ENCODE data around the gene COL17A1. TPM values are rescaled to one million over a fixed set of nuclear protein-coding genes. Genes with fewer than 3 reads are reported as not detected.

Gene COL17A1
- total RNA-seq, 1 experiment from 2014 or later = 3.5 TPM

GRCh38 chr10:104016661-104017060 lies 69.0 kb downstream of the COL17A1 start:
- Histone ChIP-seq H3K4me1 (ENCODE audit: control insufficient read depth in 1 of 2, insufficient read depth in 2 of 2, low read length in 2 of 2) (peaks cover 7 to 34% of the 10 kb centered on the region in 2 experiments; a peak in 3 of 4 replicates), H3K27me3 (ENCODE audit: insufficient read depth, low read length) (no peaks in the 10 kb centered on the region), H3K4me2 (ENCODE audit: low read length) (peak overlapping the region; percentile 6; the same call in 1 of the 2 replicates), H3K9me2 (ENCODE audit: insufficient read depth) (no peaks in the 10 kb centered on the region), H3K9ac (ENCODE audit: low read length) (no peak overlapping the region), H3K36me3 (ENCODE audit: control insufficient read depth in 1 of 2, insufficient read depth in 2 of 2, low read length in 2 of 2) (peaks cover 33 to 57% of the 10 kb centered on the region in 2 experiments), H3K9me3 (ENCODE audit: control insufficient read depth in 1 of 2, insufficient read depth in 1 of 2, low read depth in 1 of 2, low read length in 2 of 2) (no peaks in the 10 kb centered on the region), H4K20me1 (ENCODE audit: insufficient read depth) (no peaks in the 10 kb centered on the region; the same call in 1 of the 2 replicates), H2AFZ (ENCODE audit: low read depth, low read length, poor library complexity, severe bottlenecking) (no peak overlapping the region), H3K4me3 (replicated peaks in 1 of 2; ENCODE audit: low read depth in 1 of 2, low read length in 2 of 2) (no peak overlapping the region), H3K79me2 (ENCODE audit: insufficient read depth, low read length) (peaks cover 5% of the 10 kb centered on the region; the same call in 1 of the 2 replicates), H3K27ac (ENCODE audit: low read depth, low read length) (no peak overlapping the region)
- CTCF ChIA-PET = no interaction called here
- POLR2A ChIA-PET = no interaction called here
- 0 out of 2 replicates have a peak, but pooled peaks have one; percentile 28 for ATAC-seq
- intact Hi-C loops (cut with micrococcal nuclease) = loop anchor here (5.0 kb wide), 1 partner anchor 129 kb away; no protein-coding TSS in a partner anchor
- no TSS peak for BruUV-seq (replicated peaks)
- RAD21 ChIA-PET (ENCODE audit: low non-redundant PET in 1 of 2, low total read pairs in 2 of 2, uncharacterized antibody in 2 of 2, unreplicated experiment in 2 of 2) = no interaction called here
- TF ChIP-seq MAX (IDR thresholded peaks at IDR 0.05) (no peak), EZH2 (IDR thresholded peaks at IDR 0.05) (no peak), ATF3 (IDR thresholded peaks at IDR 0.05) (no peak), CTCF (IDR thresholded peaks at IDR 0.05 in 2 of 3, conservative IDR thresholded peaks at IDR 0.05 in 1 of 3; ENCODE audit: borderline replicate concordance in 1 of 3, insufficient read depth in 1 of 3, low read depth in 2 of 3, low read length in 2 of 3) (no peak), JUND (IDR thresholded peaks at IDR 0.05) (no peak), CEBPB (IDR thresholded peaks at IDR 0.05; ENCODE audit: low read depth) (no peak), TCF7L2 (IDR thresholded peaks at IDR 0.05; ENCODE audit: borderline replicate concordance, extremely low read depth, insufficient read depth, insufficient read length) (no peak), YY1 (IDR thresholded peaks at IDR 0.05; ENCODE audit: extremely low read depth, insufficient replicate concordance, low read depth, low read length) (no peak), ZNF274 (IDR thresholded peaks at IDR 0.05; ENCODE audit: low read depth, low read length) (no peak), ZFX (IDR thresholded peaks at IDR 0.05) (no peak), EGR1 (IDR thresholded peaks at IDR 0.05; ENCODE audit: low read depth) (no peak), POLR2A (IDR thresholded peaks at IDR 0.05; ENCODE audit: borderline replicate concordance, extremely low read depth, insufficient read depth, insufficient read length) (no peak), SRF (IDR thresholded peaks at IDR 0.05; ENCODE audit: low read depth) (no peak), FOSL1 (IDR thresholded peaks at IDR 0.05; ENCODE audit: low read depth) (no peak), SIN3A (IDR thresholded peaks at IDR 0.05; ENCODE audit: low read depth) (no peak)
- DNase-seq (ENCODE audit: low read depth, low spot score) = no peak
